ENCODE measurements around the gene NRCAM.

DNA sequence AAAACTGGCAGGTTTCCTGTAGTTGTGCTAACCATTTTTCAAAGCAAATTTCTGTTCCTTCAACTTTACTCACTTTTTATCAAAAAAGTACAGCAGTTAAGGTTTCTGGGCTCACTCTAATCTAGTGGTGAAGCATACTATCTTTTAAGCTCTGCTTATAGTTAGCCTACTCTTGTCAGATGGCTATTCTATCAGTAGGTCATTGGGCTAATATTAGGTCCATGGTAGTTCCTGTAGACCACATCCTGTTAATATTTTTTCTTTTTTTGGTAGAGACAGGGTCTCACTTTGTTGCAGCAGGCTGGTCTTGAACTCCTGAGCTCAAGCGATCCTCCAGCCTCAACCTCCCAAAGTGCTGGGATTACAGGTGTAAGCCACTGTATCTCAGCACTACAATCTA lies 27.9 kb upstream of the NRCAM start:
- TF ChIP-seq ZBTB1 (tag by site-specific recombination; IDR thresholded peaks at IDR 0.05) (no peak), CTCF (tag by site-specific recombination; IDR thresholded peaks at IDR 0.05) (no peak), ZNF24 (tag by site-specific recombination; IDR thresholded peaks at IDR 0.05) (no peak), ZFP41 (tag by site-specific recombination; IDR thresholded peaks at IDR 0.05; ENCODE audit: borderline replicate concordance) (no peak), ZBTB49 (tag by site-specific recombination; IDR thresholded peaks at IDR 0.05; ENCODE audit: low read depth) (no peak), ZNF324 (tag by site-specific recombination; IDR thresholded peaks at IDR 0.05) (no peak), ZNF830 (tag by site-specific recombination; IDR thresholded peaks at IDR 0.05; ENCODE audit: low read depth) (no peak), OVOL3 (tag by site-specific recombination; IDR thresholded peaks at IDR 0.05) (no peak)
- TF ChIP-seq, protein P1, sequence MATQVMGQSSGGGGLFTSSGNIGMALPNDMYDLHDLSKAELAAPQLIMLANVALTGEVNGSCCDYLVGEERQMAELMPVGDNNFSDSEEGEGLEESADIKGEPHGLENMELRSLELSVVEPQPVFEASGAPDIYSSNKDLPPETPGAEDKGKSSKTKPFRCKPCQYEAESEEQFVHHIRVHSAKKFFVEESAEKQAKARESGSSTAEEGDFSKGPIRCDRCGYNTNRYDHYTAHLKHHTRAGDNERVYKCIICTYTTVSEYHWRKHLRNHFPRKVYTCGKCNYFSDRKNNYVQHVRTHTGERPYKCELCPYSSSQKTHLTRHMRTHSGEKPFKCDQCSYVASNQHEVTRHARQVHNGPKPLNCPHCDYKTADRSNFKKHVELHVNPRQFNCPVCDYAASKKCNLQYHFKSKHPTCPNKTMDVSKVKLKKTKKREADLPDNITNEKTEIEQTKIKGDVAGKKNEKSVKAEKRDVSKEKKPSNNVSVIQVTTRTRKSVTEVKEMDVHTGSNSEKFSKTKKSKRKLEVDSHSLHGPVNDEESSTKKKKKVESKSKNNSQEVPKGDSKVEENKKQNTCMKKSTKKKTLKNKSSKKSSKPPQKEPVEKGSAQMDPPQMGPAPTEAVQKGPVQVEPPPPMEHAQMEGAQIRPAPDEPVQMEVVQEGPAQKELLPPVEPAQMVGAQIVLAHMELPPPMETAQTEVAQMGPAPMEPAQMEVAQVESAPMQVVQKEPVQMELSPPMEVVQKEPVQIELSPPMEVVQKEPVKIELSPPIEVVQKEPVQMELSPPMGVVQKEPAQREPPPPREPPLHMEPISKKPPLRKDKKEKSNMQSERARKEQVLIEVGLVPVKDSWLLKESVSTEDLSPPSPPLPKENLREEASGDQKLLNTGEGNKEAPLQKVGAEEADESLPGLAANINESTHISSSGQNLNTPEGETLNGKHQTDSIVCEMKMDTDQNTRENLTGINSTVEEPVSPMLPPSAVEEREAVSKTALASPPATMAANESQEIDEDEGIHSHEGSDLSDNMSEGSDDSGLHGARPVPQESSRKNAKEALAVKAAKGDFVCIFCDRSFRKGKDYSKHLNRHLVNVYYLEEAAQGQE (tag by site-specific recombination; IDR thresholded peaks at IDR 0.05) = no peak
